ENCODE data around the gene ABHD2. TPM values are rescaled to one million over a fixed set of nuclear protein-coding genes. Genes with fewer than 3 reads are reported as not detected.
A peak's percentile ranks its signal among the peaks of the same experiment; 100 is the strongest.

Gene ABHD2
- total RNA-seq, 1 donor from 2014 or later: 32.3 TPM

- Mint-ChIP-seq H3K9me3 (ENCODE audit: unreplicated experiment) (no peaks in the 10 kb centered on the region), H3K4me1 (ENCODE audit: unreplicated experiment) (peaks cover 37% of the 10 kb centered on the region), H3K36me3 (ENCODE audit: low read depth, unreplicated experiment) (no peaks in the 10 kb centered on the region), H3K27me3 (ENCODE audit: unreplicated experiment) (peaks cover 2% of the 10 kb centered on the region), H3K27ac (ENCODE audit: unreplicated experiment) (peak overlapping the region; percentile 58), H3K4me3 (ENCODE audit: unreplicated experiment) (no peak overlapping the region)
- no peak for DNase-seq (ENCODE audit: low spot score)
- no peak for TF ChIP-seq CTCF (IDR thresholded peaks at IDR 0.05; ENCODE audit: unreplicated experiment)
Observed at GRCh38 chr15:89201465-89202005, 113.3 kb downstream of the ABHD2 start.

GRCh38 chr15:89203705-89204273, 115.5 kb downstream of the ABHD2 start:
- Mint-ChIP-seq H3K27me3 (ENCODE audit: unreplicated experiment) (peaks cover 2% of the 10 kb centered on the region), H3K9me3 (ENCODE audit: unreplicated experiment) (no peaks in the 10 kb centered on the region), H3K4me1 (ENCODE audit: unreplicated experiment) (peaks cover 20% of the 10 kb centered on the region), H3K27ac (ENCODE audit: unreplicated experiment) (no peak overlapping the region), H3K36me3 (ENCODE audit: low read depth, unreplicated experiment) (no peaks in the 10 kb centered on the region), H3K4me3 (ENCODE audit: unreplicated experiment) (no peak overlapping the region)
- DNase-seq (ENCODE audit: low spot score): no peak
- no peak for TF ChIP-seq CTCF (IDR thresholded peaks at IDR 0.05; ENCODE audit: unreplicated experiment)

- Mint-ChIP-seq H3K4me3 (ENCODE audit: unreplicated experiment) (no peak overlapping the region), H3K27me3 (ENCODE audit: unreplicated experiment) (peaks cover 4% of the 10 kb centered on the region), H3K9me3 (ENCODE audit: unreplicated experiment) (no peaks in the 10 kb centered on the region), H3K27ac (ENCODE audit: unreplicated experiment) (no peak overlapping the region), H3K4me1 (ENCODE audit: unreplicated experiment) (peaks cover 2% of the 10 kb centered on the region), H3K36me3 (ENCODE audit: low read depth, unreplicated experiment) (no peaks in the 10 kb centered on the region)
- no peak for DNase-seq (ENCODE audit: low spot score)
- TF ChIP-seq CTCF (IDR thresholded peaks at IDR 0.05; ENCODE audit: unreplicated experiment): no peak
Observed at GRCh38 chr15:89205991-89206585, 117.8 kb downstream of the ABHD2 start.

- H3K36me3 Mint-ChIP-seq (ENCODE audit: low read depth, unreplicated experiment): no peaks in the 10 kb centered on the region
- no peak overlapping the region for H3K4me3 Mint-ChIP-seq (ENCODE audit: unreplicated experiment)
- no peaks in the 10 kb centered on the region for H3K9me3 Mint-ChIP-seq (ENCODE audit: unreplicated experiment)
- H3K27me3 Mint-ChIP-seq (ENCODE audit: unreplicated experiment): peaks cover 4% of the 10 kb centered on the region
- no peak overlapping the region for H3K27ac Mint-ChIP-seq (ENCODE audit: unreplicated experiment)
- peak; percentile 97 for TF ChIP-seq CTCF (IDR thresholded peaks at IDR 0.05; ENCODE audit: unreplicated experiment)
- peak; percentile 93 for DNase-seq (ENCODE audit: low spot score)
- H3K4me1 Mint-ChIP-seq (ENCODE audit: unreplicated experiment): peaks cover 2% of the 10 kb centered on the region
Observed at GRCh38 chr15:89206908-89207331, 118.7 kb downstream of the ABHD2 start.

- Mint-ChIP-seq H3K4me3 (ENCODE audit: unreplicated experiment) (no peak overlapping the region), H3K9me3 (ENCODE audit: unreplicated experiment) (no peaks in the 10 kb centered on the region), H3K27me3 (ENCODE audit: unreplicated experiment) (peaks cover 4% of the 10 kb centered on the region), H3K36me3 (ENCODE audit: low read depth, unreplicated experiment) (no peaks in the 10 kb centered on the region), H3K4me1 (ENCODE audit: unreplicated experiment) (peaks cover 2% of the 10 kb centered on the region), H3K27ac (ENCODE audit: unreplicated experiment) (no peak overlapping the region)
- DNase-seq (ENCODE audit: low spot score): no peak
- no peak for TF ChIP-seq CTCF (IDR thresholded peaks at IDR 0.05; ENCODE audit: unreplicated experiment)
Observed at GRCh38 chr15:89208256-89208655, 120.0 kb downstream of the ABHD2 start.

Data from endothelial cell (in vitro differentiated cells).